T-helper 1 cell treated with Interleukin-12 subunit alpha and Interleukin-12 subunit beta and Interleukin-4 antibody, amounts not matched to agents 30 μg/mL and 1 μg/mL, for 36 hours (primary cell): ENCODE data around the gene DOCK3.
"Not testable (repeated sequence)": the region's sequence is repeated elsewhere in the genome, so short reads cannot be mapped to it uniquely, and the experiment has no call there.

ENCODE experiments used
- H3K27ac Mint-ChIP-seq: one replicate; pipeline ENCODE4 v1.8.0; 2021; ENCODE audit warnings: mild to moderate bottlenecking, mixed read lengths
- H3K27me3 Mint-ChIP-seq: one replicate; pipeline ENCODE4 v1.8.0; 2021; ENCODE audit warnings: low read depth, mixed read lengths
- H3K36me3 Mint-ChIP-seq: one replicate; pipeline ENCODE4 v1.8.0; 2021; ENCODE audit warnings: low read depth, mixed read lengths
- H3K4me1 Mint-ChIP-seq: one replicate; pipeline ENCODE4 v1.8.0; 2021; ENCODE audit warnings: low read depth, mixed read lengths
- H3K4me3 Mint-ChIP-seq: one replicate; pipeline ENCODE4 v1.8.0; 2021; ENCODE audit warnings: mild to moderate bottlenecking, moderate library complexity, mixed read lengths
- H3K9me3 Mint-ChIP-seq: one replicate; pipeline ENCODE4 v1.8.0; 2021; ENCODE audit warnings: mixed read lengths

Gene DOCK3

GRCh38 chr3:50971487-50971924 lies 296.8 kb downstream of the DOCK3 start:
- peaks cover 14% of the 10 kb centered on the region for H3K4me1 Mint-ChIP-seq
- no peak overlapping the region for H3K4me3 Mint-ChIP-seq
- H3K9me3 Mint-ChIP-seq: peaks cover 3% of the 10 kb centered on the region
- no peak overlapping the region for H3K27ac Mint-ChIP-seq
- no peaks in the 10 kb centered on the region for H3K36me3 Mint-ChIP-seq
- H3K27me3 Mint-ChIP-seq: peaks cover 1% of the 10 kb centered on the region

- Mint-ChIP-seq H3K4me3 (no peak overlapping the region), H3K27me3 (no peaks in the 10 kb centered on the region), H3K9me3 (peaks cover 3% of the 10 kb centered on the region), H3K27ac (no peak overlapping the region), H3K4me1 (peaks cover 14% of the 10 kb centered on the region), H3K36me3 (no peaks in the 10 kb centered on the region)
Measured at GRCh38 chr3:50972029-50972428, 297.3 kb downstream of the DOCK3 start.

- H3K36me3 Mint-ChIP-seq, H3K4me3 Mint-ChIP-seq, H3K9me3 Mint-ChIP-seq, H3K27me3 Mint-ChIP-seq, H3K4me1 Mint-ChIP-seq, H3K27ac Mint-ChIP-seq: not testable (repeated sequence)
Measured at GRCh38 chr3:50978586-50978985, 303.9 kb downstream of the DOCK3 start.

- H3K27me3 Mint-ChIP-seq: peaks cover 9% of the 10 kb centered on the region
- H3K4me1 Mint-ChIP-seq: no peaks in the 10 kb centered on the region
- H3K27ac Mint-ChIP-seq: no peak overlapping the region
- no peaks in the 10 kb centered on the region for H3K9me3 Mint-ChIP-seq
- H3K4me3 Mint-ChIP-seq: no peak overlapping the region
- no peaks in the 10 kb centered on the region for H3K36me3 Mint-ChIP-seq
Measured at GRCh38 chr3:50978991-50979667, 304.4 kb downstream of the DOCK3 start.

GRCh38 chr3:50982540-50983325 lies 308.0 kb downstream of the DOCK3 start:
- Mint-ChIP-seq H3K9me3 (no peaks in the 10 kb centered on the region), H3K4me3 (no peak overlapping the region), H3K36me3 (no peaks in the 10 kb centered on the region), H3K27me3 (peaks cover 9% of the 10 kb centered on the region), H3K4me1 (no peaks in the 10 kb centered on the region), H3K27ac (no peak overlapping the region)

GRCh38 chr3:50983887-50984286 lies 309.2 kb downstream of the DOCK3 start:
- Mint-ChIP-seq H3K9me3 (no peaks in the 10 kb centered on the region), H3K27ac (no peak overlapping the region), H3K36me3 (no peaks in the 10 kb centered on the region), H3K4me3 (no peak overlapping the region), H3K4me1 (no peaks in the 10 kb centered on the region), H3K27me3 (peaks cover 9% of the 10 kb centered on the region)

- Mint-ChIP-seq H3K27ac (no peak overlapping the region), H3K36me3 (no peaks in the 10 kb centered on the region), H3K4me3 (no peak overlapping the region), H3K4me1 (no peaks in the 10 kb centered on the region), H3K9me3 (peaks cover 18% of the 10 kb centered on the region), H3K27me3 (peaks cover 1% of the 10 kb centered on the region)
Measured at GRCh38 chr3:50985893-50986292, 311.2 kb downstream of the DOCK3 start.

GRCh38 chr3:50986726-50987125 lies 312.0 kb downstream of the DOCK3 start:
- no peaks in the 10 kb centered on the region for H3K36me3 Mint-ChIP-seq
- no peak overlapping the region for H3K27ac Mint-ChIP-seq
- no peak overlapping the region for H3K4me3 Mint-ChIP-seq
- H3K9me3 Mint-ChIP-seq: peaks cover 26% of the 10 kb centered on the region
- H3K4me1 Mint-ChIP-seq: no peaks in the 10 kb centered on the region
- no peaks in the 10 kb centered on the region for H3K27me3 Mint-ChIP-seq

GRCh38 chr3:50994537-50994936 lies 319.8 kb downstream of the DOCK3 start:
- H3K4me1 Mint-ChIP-seq: no peaks in the 10 kb centered on the region
- no peaks in the 10 kb centered on the region for H3K27me3 Mint-ChIP-seq
- peaks cover 25% of the 10 kb centered on the region for H3K9me3 Mint-ChIP-seq
- no peak overlapping the region for H3K4me3 Mint-ChIP-seq
- no peaks in the 10 kb centered on the region for H3K36me3 Mint-ChIP-seq
- H3K27ac Mint-ChIP-seq: no peak overlapping the region

GRCh38 chr3:50995085-50995824 lies 320.5 kb downstream of the DOCK3 start:
- no peaks in the 10 kb centered on the region for H3K27me3 Mint-ChIP-seq
- no peaks in the 10 kb centered on the region for H3K36me3 Mint-ChIP-seq
- H3K27ac Mint-ChIP-seq: no peak overlapping the region
- H3K4me3 Mint-ChIP-seq: no peak overlapping the region
- H3K4me1 Mint-ChIP-seq: no peaks in the 10 kb centered on the region
- peaks cover 19% of the 10 kb centered on the region for H3K9me3 Mint-ChIP-seq

GRCh38 chr3:51002495-51002894 lies 327.8 kb downstream of the DOCK3 start:
- H3K9me3 Mint-ChIP-seq: no peaks in the 10 kb centered on the region
- H3K27me3 Mint-ChIP-seq: peaks cover 4% of the 10 kb centered on the region
- no peak overlapping the region for H3K27ac Mint-ChIP-seq
- H3K36me3 Mint-ChIP-seq: no peaks in the 10 kb centered on the region
- H3K4me3 Mint-ChIP-seq: no peak overlapping the region
- H3K4me1 Mint-ChIP-seq: no peaks in the 10 kb centered on the region

GRCh38 chr3:51004235-51004634 lies 329.5 kb downstream of the DOCK3 start:
- Mint-ChIP-seq H3K4me1 (no peaks in the 10 kb centered on the region), H3K27ac (no peak overlapping the region), H3K4me3 (no peak overlapping the region)

GRCh38 chr3:51024121-51024520 lies 349.4 kb downstream of the DOCK3 start:
- Mint-ChIP-seq H3K4me3 (no peak overlapping the region), H3K4me1 (peaks cover 30% of the 10 kb centered on the region), H3K9me3 (peaks cover 23% of the 10 kb centered on the region), H3K27ac (peak overlapping the region; percentile 42), H3K36me3 (peaks cover 9% of the 10 kb centered on the region), H3K27me3 (peaks cover 3% of the 10 kb centered on the region)

More at GRCh38 chr3:51004235-51004634, 329.5 kb downstream of the DOCK3 start:
- Mint-ChIP-seq H3K36me3 (no peaks in the 10 kb centered on the region), H3K27me3 (peaks cover 4% of the 10 kb centered on the region), H3K9me3 (peaks cover 4% of the 10 kb centered on the region)

- peaks cover 30% of the 10 kb centered on the region for H3K4me1 Mint-ChIP-seq
- peaks cover 9% of the 10 kb centered on the region for H3K36me3 Mint-ChIP-seq
- peaks cover 24% of the 10 kb centered on the region for H3K9me3 Mint-ChIP-seq
- peaks cover 3% of the 10 kb centered on the region for H3K27me3 Mint-ChIP-seq
- H3K4me3 Mint-ChIP-seq: peak overlapping the region; percentile 67
- peak overlapping the region; percentile 87 for H3K27ac Mint-ChIP-seq
Measured at GRCh38 chr3:51024765-51025632, 350.3 kb downstream of the DOCK3 start.
